Immature natural killer cell (primary cell): Measurements from ENCODE around the gene MGAM2. TPM values are rescaled to one million over a fixed set of nuclear protein-coding genes. Genes with fewer than 3 reads are reported as not detected.
"Not testable (repeated sequence)": the region's sequence is repeated elsewhere in the genome, so short reads cannot be mapped to it uniquely, and the experiment has no call there.

Experiments
- DNase-seq, 3 donors: peaks; one replicate each; pipeline ENCODE4 v3.0.0; 2022; ENCODE audit warnings: mixed read lengths in 1 of 3
- H3K27ac Mint-ChIP-seq, 6 donors: one replicate each; pipeline ENCODE4 v1.8.0; 2020; ENCODE audit warnings: mixed read lengths in 6 of 6, mild to moderate bottlenecking in 5 of 6, inconsistent platforms in 4 of 6, moderate library complexity in 3 of 6
- H3K27me3 Mint-ChIP-seq, 3 donors: one replicate each; pipeline ENCODE4 v1.8.0; 2020 to 2021; ENCODE audit warnings: low read depth in 3 of 3, mild to moderate bottlenecking in 3 of 3, mixed read lengths in 3 of 3, moderate library complexity in 3 of 3, inconsistent platforms in 1 of 3
- H3K36me3 Mint-ChIP-seq, 3 donors: one replicate each; pipeline ENCODE4 v1.8.0; 2020; ENCODE audit warnings: mixed read lengths in 3 of 3, inconsistent platforms in 2 of 3, mild to moderate bottlenecking in 2 of 3
- H3K4me1 Mint-ChIP-seq, 2 donors: one replicate each; pipeline ENCODE4 v1.8.0; 2020; ENCODE audit warnings: inconsistent platforms in 2 of 2, mild to moderate bottlenecking in 2 of 2, mixed read lengths in 2 of 2, moderate library complexity in 1 of 2
- H3K4me3 Mint-ChIP-seq, 5 donors: one replicate each; pipeline ENCODE4 v1.8.0; 2020; ENCODE audit warnings: mild to moderate bottlenecking in 5 of 5, mixed read lengths in 5 of 5, inconsistent platforms in 3 of 5, moderate library complexity in 3 of 5
- H3K9me3 Mint-ChIP-seq, 6 donors: one replicate each; pipeline ENCODE4 v1.8.0; 2020; ENCODE audit warnings: mild to moderate bottlenecking in 6 of 6, mixed read lengths in 6 of 6, inconsistent platforms in 4 of 6, moderate library complexity in 3 of 6
- polyA plus RNA-seq, 3 donors: library from polyadenylated mRNA; unstranded; fragments of 300-500 nt; fragmentation: Illumina TruSeq; gene quantifications; one replicate each; pipeline ENCODE4 v1.2.3, GENCODE V29; 2021

Gene MGAM2
- polyA plus RNA-seq, 3 donors from 2014 or later: 0.10 TPM; not detected in 2

GRCh38 chr7:142100634-142101033 lies 10.9 kb upstream of the MGAM2 start:
- Mint-ChIP-seq H3K4me3 (no peak overlapping the region), H3K36me3 (peaks cover 0 to 29% (median 4%) of the 10 kb centered on the region in 3 donors), H3K9me3 (peaks cover 0 to 2% (median 0%) of the 10 kb centered on the region in 6 donors), H3K27me3 (peaks cover 2 to 6% (median 6%) of the 10 kb centered on the region in 3 donors), H3K4me1 (peaks cover 30 to 46% of the 10 kb centered on the region in 2 donors), H3K27ac (no peak overlapping the region)
- no peak for DNase-seq

DNA sequence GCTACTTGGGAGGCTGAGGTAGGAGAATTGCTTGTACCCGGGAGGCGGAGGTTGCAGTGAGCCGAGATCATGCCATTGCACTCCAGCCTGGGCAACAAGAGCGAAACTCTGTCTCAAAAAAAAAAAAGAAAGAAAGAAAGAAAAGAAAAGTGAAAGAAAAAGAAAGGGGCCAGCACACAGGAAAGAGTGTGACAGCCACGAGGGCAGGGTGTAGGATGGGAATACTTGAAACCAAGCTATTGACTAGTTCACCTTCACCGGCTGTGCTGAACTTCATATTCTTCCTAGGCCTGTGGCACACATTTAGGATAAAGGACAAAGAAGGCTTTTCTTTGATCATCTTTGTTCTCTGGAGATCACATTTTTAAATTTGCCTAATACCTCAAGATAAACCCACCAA lies 9.7 kb upstream of the MGAM2 start:
- Mint-ChIP-seq H3K4me1 (peaks cover 30 to 46% of the 10 kb centered on the region in 2 donors), H3K27ac (peak overlapping the region in 2 of 6 donors; percentile 2 to 57), H3K4me3 (peak overlapping the region in 1 of 5 donors; percentile 22), H3K36me3 (peaks cover 0 to 33% (median 4%) of the 10 kb centered on the region in 3 donors)
- not testable (repeated sequence) for H3K27me3 Mint-ChIP-seq, DNase-seq, H3K9me3 Mint-ChIP-seq

DNA sequence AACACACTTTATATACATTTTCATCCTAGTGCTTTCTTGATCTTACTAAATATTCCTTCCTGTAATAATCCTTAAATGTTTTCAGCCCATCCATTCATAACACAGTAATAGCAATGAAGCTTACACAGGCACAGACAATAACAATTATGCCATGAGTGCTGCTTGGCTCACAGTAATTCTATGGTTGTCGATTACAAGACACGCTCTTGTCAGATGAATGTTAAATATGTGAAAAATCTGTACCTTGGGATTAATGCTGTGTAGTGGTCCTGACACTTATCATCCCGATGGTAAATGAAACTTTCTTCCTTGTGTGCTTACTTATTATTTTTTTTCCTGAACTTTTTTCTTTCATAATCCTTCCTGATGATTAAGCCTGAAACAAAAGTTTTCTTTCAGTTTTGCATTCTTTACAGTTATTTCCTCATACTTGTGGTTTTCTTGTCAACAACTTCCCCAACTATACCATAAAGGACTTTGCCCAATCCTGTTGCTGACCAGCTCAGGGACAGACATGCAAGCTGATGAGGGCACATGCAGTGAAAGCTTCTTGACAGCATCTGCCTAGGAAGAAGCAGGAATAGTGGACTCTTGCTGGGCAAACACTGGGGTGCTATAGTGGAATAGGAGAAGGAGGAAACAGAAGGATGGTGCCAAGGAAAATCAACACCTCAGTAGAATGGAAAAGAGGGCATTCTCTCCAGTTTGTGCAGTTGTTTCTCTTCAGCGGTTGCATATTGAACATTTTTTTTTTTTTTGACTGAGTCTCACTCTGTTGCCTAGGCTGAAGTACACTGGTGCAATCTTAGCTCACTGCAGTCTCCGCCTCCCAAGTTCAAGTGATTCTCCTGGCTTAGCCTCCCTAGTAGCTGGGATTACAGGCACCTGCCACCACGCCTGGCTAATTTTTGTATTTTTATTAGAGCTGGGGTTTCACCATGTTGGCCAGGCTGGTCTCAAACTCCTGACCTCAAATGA lies 6.7 kb upstream of the MGAM2 start:
- Mint-ChIP-seq H3K4me1 (peaks cover 14 to 20% of the 10 kb centered on the region in 2 donors), H3K27ac (peak overlapping the region in 2 of 6 donors; percentile 18 to 43), H3K27me3 (peaks cover 2 to 3% (median 2%) of the 10 kb centered on the region in 3 donors), H3K9me3 (no peaks in the 10 kb centered on the region), H3K36me3 (peaks cover 0 to 26% (median 4%) of the 10 kb centered on the region in 3 donors), H3K4me3 (peak overlapping the region in 2 of 5 donors; percentile 5 to 22)
- no peak for DNase-seq

DNA sequence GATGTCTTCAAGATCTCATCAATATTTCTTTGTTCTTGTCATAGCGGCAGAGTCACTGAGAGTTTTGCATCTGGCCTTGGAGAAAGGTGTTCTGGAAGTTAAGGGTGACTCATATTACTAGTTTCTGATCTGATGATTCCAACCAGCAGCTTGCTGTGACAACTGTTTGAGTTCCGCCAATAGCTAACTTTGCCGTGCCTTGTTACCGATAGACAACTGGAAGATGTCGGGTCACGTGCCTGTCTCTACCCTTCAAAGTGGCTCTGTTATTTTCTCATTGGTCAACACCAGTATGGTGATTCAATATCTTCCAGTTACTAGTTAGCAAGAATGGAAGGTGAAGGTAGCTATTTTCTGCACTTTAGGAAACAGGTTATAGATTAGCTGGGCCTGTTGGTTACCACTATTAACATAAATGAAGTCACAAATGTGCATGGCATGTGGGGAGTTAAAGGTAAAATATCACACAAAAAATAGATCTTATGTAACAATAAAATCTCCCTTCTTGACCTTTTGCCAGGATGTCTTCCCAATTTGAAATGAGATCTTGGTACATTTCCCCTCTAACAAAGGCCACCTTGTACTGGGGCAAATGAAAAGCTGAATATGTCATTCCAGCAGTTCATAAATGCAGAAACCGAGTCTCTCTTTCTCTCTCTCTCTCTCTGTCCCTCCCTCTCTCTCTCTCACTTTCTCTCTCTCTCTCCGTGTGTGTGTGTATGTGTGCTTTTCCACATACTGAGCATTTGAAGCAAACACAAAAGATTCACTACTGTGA lies 2.6 kb upstream of the MGAM2 start:
- no peak overlapping the region for H3K4me3 Mint-ChIP-seq
- no peak overlapping the region for H3K27ac Mint-ChIP-seq
- peaks cover 6 to 7% of the 10 kb centered on the region in 2 donors for H3K4me1 Mint-ChIP-seq
- peaks cover 0 to 8% (median 6%) of the 10 kb centered on the region in 3 donors for H3K27me3 Mint-ChIP-seq
- H3K9me3 Mint-ChIP-seq: peaks cover 0 to 2% (median 0%) of the 10 kb centered on the region in 6 donors
- peaks cover 0 to 11% (median 0%) of the 10 kb centered on the region in 3 donors for H3K36me3 Mint-ChIP-seq
- no peak for DNase-seq

DNA sequence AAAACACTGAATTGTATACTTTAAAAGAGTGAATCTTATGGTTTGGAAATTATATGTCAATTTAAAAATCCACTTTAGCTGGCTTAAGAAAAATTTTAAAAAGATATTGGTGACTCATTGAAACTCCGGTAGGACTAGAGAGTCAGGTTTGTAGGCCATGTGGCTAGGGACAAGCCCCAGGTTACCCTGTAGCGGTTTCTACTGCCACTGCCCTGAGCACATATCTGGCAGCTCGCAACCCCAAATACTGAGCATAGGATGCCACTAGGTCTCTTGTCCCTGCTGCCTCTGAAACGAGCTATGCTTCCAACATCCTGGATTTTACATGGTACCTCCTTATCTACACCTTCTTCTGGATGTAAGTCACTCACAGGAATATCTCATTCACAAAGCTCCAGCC lies 1.4 kb upstream of the MGAM2 start:
- Mint-ChIP-seq H3K4me1 (no peaks in the 10 kb centered on the region), H3K9me3 (peaks cover 0 to 2% (median 0%) of the 10 kb centered on the region in 6 donors), H3K36me3 (peaks cover 0 to 8% (median 0%) of the 10 kb centered on the region in 3 donors), H3K27me3 (peaks cover 0 to 6% (median 4%) of the 10 kb centered on the region in 3 donors), H3K27ac (no peak overlapping the region), H3K4me3 (no peak overlapping the region)
- DNase-seq: no peak

DNA sequence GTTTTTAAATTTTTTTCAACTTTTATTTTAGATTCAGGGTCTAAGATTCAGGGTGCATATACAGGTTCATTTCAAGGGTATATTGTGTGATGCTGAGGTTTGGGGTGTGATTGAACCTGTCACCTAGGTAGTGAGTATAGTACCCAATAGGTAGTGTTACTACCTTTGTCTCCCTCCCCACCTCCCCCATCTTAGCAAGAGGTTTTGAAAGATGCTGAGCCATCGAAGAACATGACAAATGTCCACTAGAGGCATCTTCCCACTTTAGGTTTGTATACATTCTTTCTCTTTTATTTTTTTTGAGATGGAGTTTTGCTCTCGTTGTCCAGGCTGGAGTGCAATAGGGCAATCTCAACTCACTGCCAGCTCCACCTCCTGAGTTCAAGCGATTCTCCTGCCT lies 880 bp upstream of the MGAM2 start:
- Mint-ChIP-seq H3K27me3 (peaks cover 0 to 8% (median 5%) of the 10 kb centered on the region in 3 donors), H3K4me1 (no peaks in the 10 kb centered on the region), H3K9me3 (peaks cover 0 to 2% (median 0%) of the 10 kb centered on the region in 6 donors), H3K27ac (no peak overlapping the region), H3K4me3 (no peak overlapping the region), H3K36me3 (peaks cover 0 to 8% (median 0%) of the 10 kb centered on the region in 3 donors)
- DNase-seq: no peak

GRCh38 chr7:142112086-142112485 lies 568 bp downstream of the MGAM2 start:
- H3K36me3 Mint-ChIP-seq: no peaks in the 10 kb centered on the region
- peaks cover 0 to 2% (median 0%) of the 10 kb centered on the region in 6 donors for H3K9me3 Mint-ChIP-seq
- H3K27ac Mint-ChIP-seq: no peak overlapping the region
- H3K27me3 Mint-ChIP-seq: peaks cover 0 to 8% (median 5%) of the 10 kb centered on the region in 3 donors
- DNase-seq: no peak
- no peaks in the 10 kb centered on the region for H3K4me1 Mint-ChIP-seq
- no peak overlapping the region for H3K4me3 Mint-ChIP-seq

DNA sequence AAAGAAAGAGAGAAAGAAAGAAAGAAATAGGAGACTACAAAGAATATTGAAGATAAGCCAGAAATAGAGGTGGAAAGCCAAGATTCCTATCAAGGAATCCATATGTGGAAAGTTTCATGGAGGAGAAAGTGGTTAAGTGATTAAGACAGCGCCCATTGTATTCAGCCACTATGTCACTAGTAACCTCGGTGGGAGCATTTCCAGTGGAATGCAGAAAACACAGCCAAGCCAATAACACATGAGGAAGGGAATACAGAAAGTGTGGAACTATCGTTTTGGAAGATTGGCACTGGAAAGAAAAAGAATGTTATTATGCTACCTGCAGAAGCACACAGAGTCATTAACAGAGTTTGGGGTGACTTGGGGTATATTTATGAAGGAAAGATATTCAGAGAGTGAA lies 2.7 kb downstream of the MGAM2 start:
- Mint-ChIP-seq H3K9me3 (peaks cover 0 to 2% (median 0%) of the 10 kb centered on the region in 6 donors), H3K27me3 (peaks cover 0 to 8% (median 5%) of the 10 kb centered on the region in 3 donors), H3K4me3 (no peak overlapping the region), H3K27ac (no peak overlapping the region), H3K36me3 (no peaks in the 10 kb centered on the region), H3K4me1 (no peaks in the 10 kb centered on the region)
- DNase-seq: no peak

GRCh38 chr7:142120524-142120923 lies 9.0 kb downstream of the MGAM2 start:
- Mint-ChIP-seq H3K36me3 (no peaks in the 10 kb centered on the region), H3K27me3 (no peaks in the 10 kb centered on the region), H3K27ac (no peak overlapping the region), H3K9me3 (no peaks in the 10 kb centered on the region), H3K4me3 (no peak overlapping the region), H3K4me1 (no peaks in the 10 kb centered on the region)
- no peak for DNase-seq

DNA sequence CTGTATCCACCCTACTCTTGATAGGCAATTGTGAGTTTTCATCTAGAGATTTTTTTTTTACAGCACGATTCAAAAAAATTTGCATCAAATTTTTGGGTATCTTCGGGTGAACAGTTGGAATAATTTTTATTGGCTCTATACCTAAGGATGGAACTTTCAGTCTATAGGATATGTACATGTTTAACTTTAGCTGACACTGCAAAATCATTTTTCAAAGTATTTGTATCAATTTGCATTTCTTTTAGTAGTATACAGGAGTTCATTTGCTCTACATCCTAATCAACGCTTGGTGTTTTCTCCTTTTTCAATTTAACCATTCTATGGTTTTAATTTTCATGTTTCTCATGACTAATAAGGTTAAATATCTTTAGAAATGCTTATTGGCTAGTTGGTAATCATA lies 11.7 kb downstream of the MGAM2 start:
- no peak for DNase-seq
- no peak overlapping the region for H3K27ac Mint-ChIP-seq
- H3K4me3 Mint-ChIP-seq: no peak overlapping the region
- no peaks in the 10 kb centered on the region for H3K4me1 Mint-ChIP-seq
- no peaks in the 10 kb centered on the region for H3K27me3 Mint-ChIP-seq
- no peaks in the 10 kb centered on the region for H3K36me3 Mint-ChIP-seq
- no peaks in the 10 kb centered on the region for H3K9me3 Mint-ChIP-seq

GRCh38 chr7:142125256-142125955 lies 13.9 kb downstream of the MGAM2 start:
- Mint-ChIP-seq H3K4me1 (no peaks in the 10 kb centered on the region), H3K27ac (no peak overlapping the region), H3K27me3 (no peaks in the 10 kb centered on the region), H3K4me3 (no peak overlapping the region), H3K36me3 (no peaks in the 10 kb centered on the region), H3K9me3 (no peaks in the 10 kb centered on the region)
- DNase-seq: no peak

GRCh38 chr7:142130267-142130666 lies 18.7 kb downstream of the MGAM2 start:
- Mint-ChIP-seq H3K27me3 (peaks cover 3 to 9% (median 7%) of the 10 kb centered on the region in 3 donors), H3K4me1 (no peaks in the 10 kb centered on the region), H3K9me3 (peaks cover 0 to 2% (median 0%) of the 10 kb centered on the region in 6 donors), H3K27ac (no peak overlapping the region), H3K36me3 (no peaks in the 10 kb centered on the region), H3K4me3 (no peak overlapping the region)
- DNase-seq: no peak

DNA sequence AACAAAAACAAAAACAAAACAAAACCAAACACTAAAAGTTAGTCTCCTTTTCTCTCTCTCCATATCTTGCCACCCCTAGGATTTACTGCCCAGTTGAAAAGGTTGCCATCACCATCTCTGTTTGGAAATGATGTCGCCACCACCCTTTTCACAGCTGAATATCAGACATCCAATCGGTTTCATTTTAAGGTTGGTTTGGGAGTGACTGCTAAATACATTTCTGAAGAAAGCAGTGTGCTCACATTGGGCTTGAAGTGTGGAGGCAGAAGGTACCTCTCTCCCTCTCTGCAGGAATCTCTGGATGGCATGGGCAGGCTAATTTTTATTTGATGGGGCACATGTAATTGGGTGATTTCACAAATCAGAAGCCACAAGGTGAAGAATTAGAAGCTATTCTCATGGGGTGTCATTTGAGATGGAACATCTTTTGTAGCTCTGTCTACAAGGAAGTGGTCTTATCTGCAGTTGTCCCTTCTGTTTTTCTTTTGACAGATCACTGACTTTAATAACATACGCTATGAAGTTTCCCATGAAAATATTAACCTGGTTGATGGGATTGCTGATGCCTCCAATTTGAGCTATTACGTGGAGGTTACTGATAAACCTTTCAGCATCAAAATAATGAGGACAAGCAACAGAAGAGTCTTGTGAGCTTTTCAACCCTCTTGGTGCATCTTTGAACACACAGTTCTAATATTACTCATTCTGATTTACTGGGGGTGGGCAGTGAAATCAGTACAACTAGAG lies 20.1 kb downstream of the MGAM2 start:
- no peak overlapping the region for H3K4me3 Mint-ChIP-seq
- no peak for DNase-seq
- peak overlapping the region in 1 of 6 donors; percentile 37 for H3K27ac Mint-ChIP-seq
- H3K27me3 Mint-ChIP-seq: peaks cover 3 to 9% (median 7%) of the 10 kb centered on the region in 3 donors
- H3K9me3 Mint-ChIP-seq: peaks cover 0 to 2% (median 0%) of the 10 kb centered on the region in 6 donors
- H3K4me1 Mint-ChIP-seq: no peaks in the 10 kb centered on the region
- H3K36me3 Mint-ChIP-seq: no peaks in the 10 kb centered on the region
